ENCODE results near the gene S1PR4. TPM values are rescaled to one million over a fixed set of nuclear protein-coding genes. Genes with fewer than 3 reads are reported as not detected.

The S1PR4 gene
- total and polyA plus RNA-seq, 9 of the 15 experiments (the other 6 are each of a cell fraction or from before 2014, with no cell fraction given): 0.27 TPM; not detected in 8

- TF ChIP-seq DEAF1 (CRISPR knock-in tag; IDR thresholded peaks at IDR 0.05) (no peak), HIVEP1 (CRISPR knock-in tag; IDR thresholded peaks at IDR 0.05) (no peak), NR2C2 (CRISPR knock-in tag; IDR thresholded peaks at IDR 0.05) (no peak), NR2C2 (tag; IDR thresholded peaks at IDR 0.05) (peak; percentile 52; the same call in 1 of the 2 replicates), JUNB (CRISPR knock-in tag; conservative IDR thresholded peaks at IDR 0.05) (no peak), NR2C1 (IDR thresholded peaks at IDR 0.05) (peak; percentile 64), NR2C1 (tag; IDR thresholded peaks at IDR 0.05) (peak; percentile 70), SMAD2 (IDR thresholded peaks at IDR 0.05; ENCODE audit: low read depth, low read length) (no peak)
- BruUV-seq (replicated peaks): no TSS peak
- peaks cover 10 to 38% of the 10 kb centered on the region in 2 experiments for H3K4me1 ChIP-seq (replicated peaks in 1 of 2; ENCODE audit: control insufficient read depth in 2 of 2, insufficient read depth in 2 of 2, low read length in 2 of 2)
- no peaks in the 10 kb centered on the region for H4K20me1 ChIP-seq (replicated peaks; ENCODE audit: control insufficient read depth, insufficient read depth, low read length)
- H3K9me1 ChIP-seq (ENCODE audit: control insufficient read depth, insufficient read depth, low read length): no peaks in the 10 kb centered on the region
- H3K4me2 ChIP-seq (ENCODE audit: insufficient read depth, low read length): no peak overlapping the region
- DNase-seq (ENCODE audit: extremely low read depth in 1 of 4, low spot score in 3 of 4) (no peak), FAIRE-seq (no peak), ATAC-seq (no peak)
- no peaks in the 10 kb centered on the region; a peak in 1 of 5 replicates for H3K27me3 ChIP-seq (ENCODE audit: control insufficient read depth in 2 of 2, insufficient read depth in 2 of 2, low read length in 2 of 2)
- 50% methylated on average over 3 of the region's 3 CpGs for WGBS (ENCODE audit: insufficient coverage, low coverage, missing lambda C conversion rate)
- ChIA-PET POLR2A (interaction anchor here (0.6 kb wide), 1 partner anchor 101 kb away, joined by 4 read pairs; no protein-coding TSS in a partner anchor), CTCF (ENCODE audit: low intra/inter-chr PET ratio) (no interaction called here)
- H3K36me3 ChIP-seq (ENCODE audit: control insufficient read depth, insufficient read depth, low read length): no peaks in the 10 kb centered on the region
- in situ Hi-C loops (cut with MboI): no loop called here
- peak overlapping the region in 1 of 2 experiments; percentile 36; a peak in 1 of 4 replicates for H3K9ac ChIP-seq (ENCODE audit: insufficient read depth in 1 of 2, low read depth in 2 of 2, low read length in 2 of 2)
- H3K27ac ChIP-seq (ENCODE audit: extremely low read depth, low read depth, low read length): no peak overlapping the region; the same call in 2 of the 3 replicates
- peaks cover 4% of the 10 kb centered on the region; the same call in 1 of the 3 replicates for H3K79me2 ChIP-seq (ENCODE audit: control insufficient read depth, insufficient read depth, low read length)
- intact Hi-C loops (cut with micrococcal nuclease): no loop called here
- no peak overlapping the region for H2AFZ ChIP-seq (ENCODE audit: low read depth, low read length)
- no peaks in the 10 kb centered on the region; the same call in 1 of the 2 replicates for H3K9me3 ChIP-seq (replicated peaks; ENCODE audit: control insufficient read depth, insufficient read depth, low read depth, low read length)
- no peak overlapping the region for H3K4me3 ChIP-seq
These were observed 26.2 kb upstream of the S1PR4 start for GRCh38 chr19:3152419-3152780.

Data from K562 (cell line).